ENCODE measurements around the gene ZNF14.
"Not testable (repeated sequence)": the region's sequence is repeated elsewhere in the genome, so short reads cannot be mapped to it uniquely, and the experiment has no call there.

DNA sequence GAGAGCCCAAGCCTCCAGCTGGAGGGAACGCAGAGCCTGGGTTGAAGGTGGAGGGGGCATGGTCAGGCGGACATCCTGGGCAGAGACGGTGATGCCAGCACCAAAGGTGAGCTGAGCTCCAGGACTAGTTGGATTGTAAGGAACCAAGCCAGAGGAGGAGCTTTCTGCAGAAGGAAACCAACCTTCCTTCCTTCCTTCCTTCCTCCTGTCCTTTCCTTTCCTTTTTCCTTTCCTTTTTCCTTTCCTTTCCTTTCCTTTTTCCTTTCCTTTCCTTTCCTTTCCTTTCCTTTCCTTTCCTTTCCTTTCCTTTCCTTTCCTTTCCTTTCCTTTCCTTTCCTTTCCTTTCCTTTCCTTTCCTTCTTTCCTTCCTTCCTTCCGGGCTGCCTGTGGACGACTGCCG, 11.0 kb upstream of the ZNF14 start:
- TF ChIP-seq, protein P1, sequence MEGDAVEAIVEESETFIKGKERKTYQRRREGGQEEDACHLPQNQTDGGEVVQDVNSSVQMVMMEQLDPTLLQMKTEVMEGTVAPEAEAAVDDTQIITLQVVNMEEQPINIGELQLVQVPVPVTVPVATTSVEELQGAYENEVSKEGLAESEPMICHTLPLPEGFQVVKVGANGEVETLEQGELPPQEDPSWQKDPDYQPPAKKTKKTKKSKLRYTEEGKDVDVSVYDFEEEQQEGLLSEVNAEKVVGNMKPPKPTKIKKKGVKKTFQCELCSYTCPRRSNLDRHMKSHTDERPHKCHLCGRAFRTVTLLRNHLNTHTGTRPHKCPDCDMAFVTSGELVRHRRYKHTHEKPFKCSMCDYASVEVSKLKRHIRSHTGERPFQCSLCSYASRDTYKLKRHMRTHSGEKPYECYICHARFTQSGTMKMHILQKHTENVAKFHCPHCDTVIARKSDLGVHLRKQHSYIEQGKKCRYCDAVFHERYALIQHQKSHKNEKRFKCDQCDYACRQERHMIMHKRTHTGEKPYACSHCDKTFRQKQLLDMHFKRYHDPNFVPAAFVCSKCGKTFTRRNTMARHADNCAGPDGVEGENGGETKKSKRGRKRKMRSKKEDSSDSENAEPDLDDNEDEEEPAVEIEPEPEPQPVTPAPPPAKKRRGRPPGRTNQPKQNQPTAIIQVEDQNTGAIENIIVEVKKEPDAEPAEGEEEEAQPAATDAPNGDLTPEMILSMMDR (IDR thresholded peaks at IDR 0.05): not testable (repeated sequence)
- not testable (repeated sequence) for TF ChIP-seq POLR2A (IDR thresholded peaks at IDR 0.05)
